SIG-M5 treated with dmso at 0.1 percent for 504 hours (cell line): ENCODE results near the gene SLC25A3.
"Not testable (repeated sequence)": the region's sequence is repeated elsewhere in the genome, so short reads cannot be mapped to it uniquely, and the experiment has no call there.

Experiments
- DNase-seq: peaks from one replicate; lab custom pipeline; 2025; ENCODE audit not compliant: unreplicated experiment; lab: John Stamatoyannopoulos, UW

Gene SLC25A3

DNA sequence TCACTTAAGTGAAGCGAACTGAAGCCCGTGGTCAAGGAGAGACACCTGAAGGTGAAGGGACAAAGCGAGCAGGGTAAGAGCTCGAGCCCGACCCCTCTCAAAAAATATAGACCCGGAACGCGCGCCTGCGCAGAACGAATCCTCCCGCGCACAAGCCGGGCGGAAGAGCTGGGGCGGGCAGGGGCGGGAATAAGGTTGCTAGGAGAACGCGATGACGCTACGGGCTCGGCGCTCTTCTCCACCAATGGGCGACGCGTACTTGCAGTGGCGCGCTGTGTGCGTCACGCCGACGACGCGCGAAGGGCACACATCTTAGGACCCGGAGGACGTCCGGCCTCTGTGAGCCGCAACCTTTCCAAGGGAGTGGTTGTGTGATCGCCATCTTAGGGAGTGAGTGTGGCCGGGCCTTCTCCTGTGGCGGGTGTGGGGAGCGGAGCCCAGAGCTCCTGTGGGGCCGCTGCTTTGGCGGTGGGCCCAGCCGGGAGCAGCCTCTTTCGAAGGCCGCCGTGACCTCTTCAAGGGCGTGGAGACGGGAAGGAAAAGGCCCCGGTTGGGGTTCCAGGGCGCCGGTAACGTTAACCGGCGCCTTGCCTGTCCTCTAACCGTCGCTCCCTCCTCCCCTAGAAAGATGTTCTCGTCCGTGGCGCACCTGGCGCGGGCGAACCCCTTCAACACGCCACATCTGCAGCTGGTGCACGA lies at the start of gene SLC25A3:
Gene SLC25A3, plus strand, starts transcription at position 336 of the 699 bp plus-strand sequence. Its CDS starts 293 bp downstream, at position 629.
- peak; percentile 98 for DNase-seq

GRCh38 chr12:98543701-98544100 lies 49.8 kb upstream of the SLC25A3 start:
- DNase-seq, result no peak

DNA sequence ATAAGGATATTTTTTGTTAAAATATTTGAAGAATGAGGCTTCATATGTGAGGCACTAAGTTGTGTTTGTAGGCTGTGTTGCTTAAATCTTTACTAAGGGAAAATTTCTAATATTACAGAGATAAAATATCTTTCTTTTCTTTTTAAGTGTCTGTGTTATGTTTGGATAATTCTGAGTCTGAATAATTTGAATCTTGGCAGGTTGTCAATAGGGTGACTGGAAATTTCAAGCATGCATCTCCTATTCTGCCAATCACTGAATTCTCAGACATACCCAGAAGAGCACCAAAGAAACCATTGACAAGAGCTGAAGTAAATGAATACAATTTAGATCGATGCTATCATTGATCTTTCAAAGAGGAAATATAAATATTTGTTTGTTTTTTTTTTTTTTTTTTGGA lies 48.7 kb upstream of the SLC25A3 start:
- DNase-seq, result no peak

DNA sequence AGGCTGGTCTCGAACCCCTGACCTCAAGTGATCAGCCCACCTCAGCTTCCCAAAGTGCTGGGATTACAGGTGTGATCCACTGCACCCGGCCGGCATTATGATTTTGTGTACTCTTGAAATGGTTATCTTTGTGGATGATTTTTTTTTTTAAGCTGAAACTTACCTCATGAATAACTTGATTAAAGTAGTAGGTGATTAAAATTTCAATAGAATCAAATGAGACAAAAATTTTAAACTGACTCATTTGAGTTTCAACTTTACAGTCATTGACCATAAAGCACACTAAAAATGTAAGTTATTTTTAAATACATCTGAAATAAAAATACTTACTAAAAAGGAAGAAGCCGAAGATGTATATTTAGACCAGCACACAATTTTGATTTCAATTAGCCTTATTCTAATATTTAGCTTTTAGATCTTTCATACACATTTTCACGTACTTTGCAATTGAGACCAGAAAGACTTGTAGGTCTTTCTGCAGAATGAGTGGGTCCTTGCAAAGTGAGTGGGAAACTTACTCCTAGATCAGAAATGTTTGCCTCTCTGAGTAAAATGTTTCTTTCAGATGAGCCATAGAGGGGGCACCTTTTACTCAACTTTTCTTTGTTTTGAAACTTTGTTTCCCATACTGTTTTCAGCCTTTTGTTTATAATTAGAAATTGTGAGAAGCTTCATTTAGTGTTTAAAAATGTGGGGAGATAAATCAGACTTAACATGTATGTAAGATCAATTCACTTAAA lies 43.9 kb upstream of the SLC25A3 start:
- no peak for DNase-seq

- DNase-seq, result no peak
These were observed 41.7 kb upstream of the SLC25A3 start for GRCh38 chr12:98551787-98552186.

GRCh38 chr12:98558097-98558496 lies 35.4 kb upstream of the SLC25A3 start:
- DNase-seq, result not testable (repeated sequence)

GRCh38 chr12:98559666-98560065 lies 33.8 kb upstream of the SLC25A3 start:
- DNase-seq, result no peak

GRCh38 chr12:98561846-98562245 lies 31.6 kb upstream of the SLC25A3 start:
- no peak for DNase-seq

- peak; percentile 38 for DNase-seq
These were observed 21.5 kb upstream of the SLC25A3 start for GRCh38 chr12:98572010-98572409.

DNA sequence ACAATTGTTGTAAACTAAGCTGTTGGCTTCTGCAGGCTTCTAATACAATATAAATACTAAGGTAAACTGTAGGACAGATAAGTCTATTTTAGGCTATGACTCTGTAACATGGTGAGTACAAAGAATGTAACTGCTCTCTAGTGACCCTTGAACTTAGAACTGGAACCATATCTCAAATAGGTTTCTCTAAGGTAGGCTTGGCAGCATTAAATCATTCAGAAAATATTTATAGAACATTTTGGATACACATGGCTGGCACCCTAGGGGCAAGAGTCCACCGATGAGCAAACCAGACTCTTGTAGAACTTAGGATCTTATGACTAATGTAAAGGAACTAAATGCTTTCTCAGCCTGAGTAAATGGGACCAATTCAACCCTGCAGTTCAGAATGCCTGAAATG lies 19.4 kb upstream of the SLC25A3 start:
- no peak for DNase-seq

DNA sequence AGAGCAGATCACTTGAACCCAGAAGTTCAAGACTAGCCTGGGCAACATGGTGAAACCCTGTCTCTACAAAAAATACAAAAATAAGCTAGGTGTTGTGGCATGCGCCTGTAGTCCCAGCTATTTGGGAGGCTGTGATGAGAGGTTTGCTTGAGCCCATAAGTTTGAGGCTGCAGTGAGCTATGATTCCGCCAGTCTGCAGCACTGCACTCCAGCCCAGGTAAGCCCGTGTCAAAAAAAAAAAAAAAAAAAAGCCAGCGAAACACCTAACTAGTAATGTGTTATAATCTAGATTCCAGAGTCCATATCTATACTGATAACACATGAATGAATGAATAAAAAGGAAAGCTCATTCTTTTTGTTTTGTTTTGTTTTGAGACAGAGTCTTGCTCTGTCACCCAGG lies 18.5 kb upstream of the SLC25A3 start:
- no peak for DNase-seq

- not testable (repeated sequence) for DNase-seq
These were observed 16.7 kb upstream of the SLC25A3 start for GRCh38 chr12:98576795-98577194.

DNA sequence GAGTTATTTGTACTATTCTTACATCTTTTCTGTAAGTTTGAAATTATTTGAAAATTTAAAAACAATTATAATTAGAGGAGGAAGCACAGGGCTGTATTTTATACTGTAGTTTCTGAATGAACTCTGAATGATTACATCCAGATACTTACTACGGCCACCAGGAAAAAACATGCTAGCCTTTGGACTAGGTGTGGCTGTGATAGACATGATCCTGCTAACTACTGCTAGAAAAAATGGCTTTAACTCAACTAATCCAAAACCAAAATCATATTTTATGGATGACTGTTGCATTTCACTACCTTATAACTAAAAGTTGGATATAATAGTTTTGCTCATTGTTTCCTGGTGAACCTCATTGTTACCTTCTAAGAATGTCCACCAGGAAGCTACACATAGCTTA lies 15.1 kb upstream of the SLC25A3 start:
- DNase-seq, result no peak

DNA sequence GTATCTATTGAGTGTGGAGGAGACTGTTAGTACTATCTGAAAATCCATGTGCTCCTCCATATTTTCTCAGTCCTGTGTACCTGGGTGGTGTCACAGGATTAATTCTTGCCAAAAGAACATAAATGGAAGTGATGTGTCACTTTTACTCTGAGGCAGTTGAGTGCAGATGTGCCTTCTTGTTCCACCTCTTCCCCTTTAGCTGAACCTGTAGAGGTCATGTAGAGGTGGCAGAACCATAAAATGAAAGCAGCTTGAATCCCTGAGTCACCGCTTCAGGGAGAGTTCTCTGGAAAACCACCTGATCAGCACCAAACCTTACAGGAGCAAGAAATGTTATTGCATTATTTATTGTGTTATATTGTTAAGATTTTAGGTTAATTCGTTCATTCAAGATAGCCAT lies 14.7 kb upstream of the SLC25A3 start:
- peak; percentile 18 for DNase-seq

DNA sequence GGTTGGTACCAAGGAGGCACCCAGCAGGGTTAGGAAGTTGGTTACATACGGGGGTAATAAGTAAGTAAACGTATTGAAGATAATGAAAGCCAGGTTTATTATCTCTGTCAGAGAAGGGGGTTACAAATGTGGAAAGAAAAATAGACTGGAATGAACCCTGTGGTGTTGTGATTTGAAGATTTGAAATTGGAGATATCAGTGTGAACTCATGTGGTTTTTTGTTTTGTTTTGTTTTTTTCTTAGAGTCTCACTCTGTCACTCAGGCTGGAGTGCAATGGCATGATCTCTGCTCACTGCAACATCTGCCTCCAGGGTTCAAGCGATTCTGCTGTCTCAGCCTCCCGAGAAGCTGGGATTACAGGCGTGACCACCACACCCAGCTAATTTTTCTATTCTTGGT lies 14.1 kb upstream of the SLC25A3 start:
- no peak for DNase-seq

GRCh38 chr12:98579835-98580234 lies 13.7 kb upstream of the SLC25A3 start:
- no peak for DNase-seq

DNA sequence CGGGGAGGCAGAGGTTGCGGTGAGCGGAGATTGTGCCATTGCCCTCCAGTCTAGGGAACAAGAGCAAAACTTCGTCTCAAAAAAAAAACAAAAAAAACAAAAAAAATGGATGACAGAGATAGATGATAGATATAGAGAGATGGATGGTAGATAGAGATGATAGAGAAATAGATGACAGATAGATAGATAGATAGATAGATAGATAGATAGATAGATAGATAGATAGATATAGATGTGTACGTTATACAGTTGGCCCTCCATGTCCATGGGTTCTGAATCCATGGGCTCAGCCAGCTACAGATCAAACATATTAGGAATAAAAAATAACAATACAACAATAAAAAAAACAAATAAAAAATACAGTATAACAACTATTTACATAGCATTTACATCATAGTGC lies 12.8 kb upstream of the SLC25A3 start:
- no peak for DNase-seq

- DNase-seq, result no peak
These were observed 12.4 kb upstream of the SLC25A3 start for GRCh38 chr12:98581101-98581500.

DNA sequence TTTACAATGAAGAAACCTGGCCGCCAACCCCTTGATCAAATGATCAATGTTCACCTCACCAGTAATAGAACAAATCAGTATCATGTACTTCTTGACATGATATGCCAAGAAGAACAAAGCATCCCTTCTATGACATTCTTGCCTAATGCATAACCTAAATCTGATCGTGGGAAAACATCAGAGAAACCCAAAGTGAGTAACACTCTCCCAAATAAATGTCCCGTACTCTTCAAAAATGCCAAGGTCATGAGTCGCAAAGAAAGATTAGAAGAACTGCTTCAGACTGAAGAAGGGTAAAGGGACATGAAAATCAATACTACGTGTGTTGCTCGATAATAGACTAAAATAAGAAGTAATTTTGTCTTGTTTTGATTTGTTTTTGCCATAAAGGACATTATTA lies 11.4 kb upstream of the SLC25A3 start:
- DNase-seq, result no peak

- DNase-seq, result no peak
These were observed 6.4 kb upstream of the SLC25A3 start for GRCh38 chr12:98587084-98587483.

DNA sequence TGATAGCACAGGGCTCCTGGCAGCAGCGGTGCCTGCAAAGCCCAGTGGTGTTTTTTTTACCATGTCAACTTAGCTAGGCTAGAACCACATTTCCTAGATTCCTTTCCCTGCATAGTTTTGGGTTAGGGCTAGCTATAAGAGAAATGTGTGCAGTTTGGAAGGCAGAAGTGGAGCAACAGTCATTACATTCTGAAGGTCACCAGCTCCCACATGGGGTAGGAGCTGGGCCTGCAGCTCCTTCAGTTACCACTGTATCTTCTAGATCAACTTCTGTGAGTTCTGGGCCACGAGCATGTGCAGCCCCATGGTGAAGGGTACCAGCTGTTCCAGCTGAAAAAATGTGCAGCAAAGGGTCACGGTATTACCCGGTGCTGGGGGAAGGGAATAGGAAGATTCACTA lies 2.3 kb upstream of the SLC25A3 start:
- peak; percentile 58 for DNase-seq

- DNase-seq, result peak; percentile 75
These were observed 612 bp upstream of the SLC25A3 start for GRCh38 chr12:98592825-98593322.
